ENCODE results near the gene DEPP1.

DNA sequence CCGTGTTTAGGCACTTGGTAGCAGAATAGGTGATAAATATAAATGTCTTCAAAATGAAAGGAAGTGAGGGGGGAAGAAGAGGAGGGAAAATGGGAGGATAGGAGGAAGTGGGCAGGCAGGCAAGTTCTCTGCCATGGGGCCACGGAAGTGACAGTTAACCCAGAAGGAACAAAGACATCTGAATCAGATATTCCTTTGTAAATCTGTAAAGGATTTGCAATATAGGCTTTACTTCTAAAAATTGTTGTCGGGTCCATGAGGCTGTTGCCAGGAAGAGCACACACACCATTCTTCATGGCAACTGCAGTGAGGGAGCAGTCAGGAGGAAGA lies 42.7 kb downstream of the DEPP1 start:
- TF ChIP-seq POLR2A (IDR thresholded peaks at IDR 0.05) (no peak), EP300 (IDR thresholded peaks at IDR 0.05) (no peak)
